ENCODE data around the gene CDH23.

GRCh38 chr10:71815515-71816130 is 418.9 kb downstream of the CDH23 start:
- TF ChIP-seq ZNF416 (CRISPR knock-in tag; IDR thresholded peaks at IDR 0.05): no peak
- TF ChIP-seq CTCF (IDR thresholded peaks at IDR 0.05): no peak

All from WTC11 (cell line).